WTC11 (cell line): ENCODE measurements around the gene NOD1. TPM values are rescaled to one million over a fixed set of nuclear protein-coding genes. Genes with fewer than 3 reads are reported as not detected.

Experiments
- ATAC-seq: fragments of 200-7000 bp; cut with Tn5 transposase; 2 replicates; pipeline ENCODE4 v1.10.0; 2021; ENCODE audit warnings: mild to moderate bottlenecking, moderate library complexity
- CTCF ChIA-PET: fragments of 300-600 bp; sonication (Branson Sonifier 250); formaldehyde crosslinking; loops from one replicate; lab custom pipeline; 2021; ENCODE audit warnings: antibody characterized with exemption; lab: Charles Lee
- POLR2A ChIA-PET: fragments of 350-600 bp; sonication (Branson Sonifier 250); formaldehyde crosslinking; loops from one replicate; lab custom pipeline; 2021; ENCODE audit warnings: antibody characterized with exemption; lab: Charles Lee
- DNase-seq: peaks from one replicate; pipeline ENCODE4 v3.0.0; 2021; ENCODE audit warnings: low spot score
- H3K27ac Mint-ChIP-seq: 2 replicates; pipeline ENCODE4 v1.8.0; 2021; ENCODE audit warnings: mixed read lengths
- H3K27me3 Mint-ChIP-seq: 2 replicates; pipeline ENCODE4 v1.8.0; 2021; ENCODE audit warnings: low read depth, mild to moderate bottlenecking, moderate library complexity, mixed read lengths
- H3K36me3 Mint-ChIP-seq: 2 replicates; pipeline ENCODE4 v1.8.0; 2021; ENCODE audit warnings: mixed read lengths
- H3K4me1 Mint-ChIP-seq: 2 replicates; pipeline ENCODE4 v1.8.0; 2022; ENCODE audit warnings: mixed read lengths
- H3K4me3 Mint-ChIP-seq: 2 replicates; pipeline ENCODE4 v1.8.0; 2021; ENCODE audit warnings: mild to moderate bottlenecking, moderate library complexity, mixed read lengths
- H3K9me3 Mint-ChIP-seq: 2 replicates; pipeline ENCODE4 v1.8.0; 2021; ENCODE audit warnings: mixed read lengths
- AR ChIP-seq: fragments of 250-450 bp; sonication (Bioruptor Pico); IDR thresholded peaks from 2 replicates; pipeline ENCODE4 v1.9.0; 2021; ENCODE audit warnings: mild to moderate bottlenecking
- CREB1 ChIP-seq: sonication (generic); formaldehyde crosslinking; IDR thresholded peaks from 2 replicates; pipeline ENCODE4 v1.8.0; 2023; ENCODE audit warnings: mild to moderate bottlenecking, missing genetic modification reagents
- CREM ChIP-seq: sonication (generic); formaldehyde crosslinking; IDR thresholded peaks from 2 replicates; pipeline ENCODE4 v1.8.1; 2022; ENCODE audit warnings: mild to moderate bottlenecking, missing genetic modification reagents, moderate library complexity
- ELF4 ChIP-seq: sonication (generic); formaldehyde crosslinking; IDR thresholded peaks from 2 replicates; pipeline ENCODE4 v1.8.1; 2022; ENCODE audit warnings: low read depth, mild to moderate bottlenecking, moderate library complexity, missing genetic modification reagents
- ESRRA ChIP-seq: sonication (generic); formaldehyde crosslinking; IDR thresholded peaks from 2 replicates; pipeline ENCODE4 v1.8.1; 2022; ENCODE audit warnings: mild to moderate bottlenecking, missing genetic modification reagents, borderline replicate concordance
- HMGA2 ChIP-seq: fragments of 250-450 bp; sonication (Bioruptor Pico); IDR thresholded peaks from 2 replicates; pipeline ENCODE4 v1.4.0; 2021; ENCODE audit warnings: mild to moderate bottlenecking, moderate library complexity
- JUN ChIP-seq: sonication (generic); formaldehyde crosslinking; IDR thresholded peaks from 2 replicates; pipeline ENCODE4 v1.8.0; 2023; ENCODE audit warnings: mild to moderate bottlenecking, missing genetic modification reagents
- MYBL2 ChIP-seq: sonication (generic); formaldehyde crosslinking; IDR thresholded peaks from 2 replicates; pipeline ENCODE4 v1.8.1; 2023; ENCODE audit warnings: mild to moderate bottlenecking, moderate library complexity, missing genetic modification reagents
- NR1H2 ChIP-seq: sonication (generic); formaldehyde crosslinking; IDR thresholded peaks from 2 replicates; pipeline ENCODE4 v1.9.0; 2021; ENCODE audit warnings: mild to moderate bottlenecking, moderate library complexity, missing genetic modification reagents
- NR3C1 ChIP-seq: sonication (generic); formaldehyde crosslinking; conservative IDR thresholded peaks from 2 replicates; pipeline ENCODE4 v1.8.1; 2023; ENCODE audit warnings: low read depth, mild to moderate bottlenecking, missing genetic modification reagents
- PREB ChIP-seq: sonication (generic); formaldehyde crosslinking; IDR thresholded peaks from 2 replicates; pipeline ENCODE4 v1.8.1; 2022; ENCODE audit warnings: mild to moderate bottlenecking, missing genetic modification reagents, moderate library complexity, borderline replicate concordance
- SOX15 ChIP-seq: fragments of 250-450 bp; sonication (Bioruptor Pico); IDR thresholded peaks from 2 replicates; pipeline ENCODE4 v1.9.0; 2021; ENCODE audit warnings: mild to moderate bottlenecking
- TP53 ChIP-seq: sonication (generic); formaldehyde crosslinking; IDR thresholded peaks from 2 replicates; pipeline ENCODE4 v1.8.1; 2023; ENCODE audit warnings: mild to moderate bottlenecking, missing genetic modification reagents
- USF2 ChIP-seq: sonication (generic); formaldehyde crosslinking; IDR thresholded peaks from 2 replicates; pipeline ENCODE4 v1.8.1; 2023; ENCODE audit warnings: mild to moderate bottlenecking, missing genetic modification reagents, moderate library complexity
- ZNF416 ChIP-seq: fragments of 250-450 bp; sonication (Bioruptor Pico); IDR thresholded peaks from 2 replicates; pipeline ENCODE4 v1.9.0; 2021; ENCODE audit warnings: mild to moderate bottlenecking, inconsistent platforms
- ZNF423 ChIP-seq: fragments of 250-450 bp; sonication (Bioruptor Pico); IDR thresholded peaks from 2 replicates; pipeline ENCODE4 v2.1.2; 2022; ENCODE audit warnings: mild to moderate bottlenecking, moderate library complexity
- total RNA-seq: library from RNA; stranded (reverse); gene quantifications from 3 replicates; pipeline ENCODE4 v1.2.3, GENCODE V29; 2021
- TF ChIP-seq, protein P1 (sequence below): fragments of 250-450 bp; sonication (Bioruptor Pico); IDR thresholded peaks from 2 replicates; pipeline ENCODE4 v2.1.2; 2022; ENCODE audit warnings: mild to moderate bottlenecking, moderate library complexity
- TF ChIP-seq, protein P2 (sequence below): sonication (generic); formaldehyde crosslinking; conservative IDR thresholded peaks from 2 replicates; pipeline ENCODE4 v1.8.1; 2023; ENCODE audit warnings: mild to moderate bottlenecking, low read depth, missing genetic modification reagents, moderate library complexity
- TF ChIP-seq, protein P3 (sequence below): fragments of 250-450 bp; sonication (Bioruptor Pico); IDR thresholded peaks from 2 replicates; pipeline ENCODE4 v1.9.0; 2021; ENCODE audit warnings: mild to moderate bottlenecking
- TF ChIP-seq, protein P4 (sequence below): sonication (generic); formaldehyde crosslinking; IDR thresholded peaks from 2 replicates; pipeline ENCODE4 v1.8.1; 2023; ENCODE audit warnings: mild to moderate bottlenecking, missing genetic modification reagents, borderline replicate concordance

NOD1 gene
- total RNA-seq, 1 experiment from 2014 or later = 6.4 TPM

- ChIA-PET CTCF (interaction anchor here (0.5 to 1.2 kb wide), 3 partner anchors 10 to 253 kb away, joined by 3 read pairs; no protein-coding TSS in a partner anchor), POLR2A (no interaction called here)
- no peak for ATAC-seq
Observed at GRCh38 chr7:30459591-30460245, 18.9 kb downstream of the NOD1 start.

More at GRCh38 chr7:30459591-30460245, 18.9 kb downstream of the NOD1 start:
- Mint-ChIP-seq H3K27ac (no peak overlapping the region), H3K4me3 (no peak overlapping the region), H3K4me1 (peaks cover 3% of the 10 kb centered on the region; the same call in 1 of the 2 replicates), H3K36me3 (no peaks in the 10 kb centered on the region), H3K9me3 (no peaks in the 10 kb centered on the region), H3K27me3 (no peaks in the 10 kb centered on the region)
- DNase-seq = no peak
- TF ChIP-seq ESRRA (CRISPR knock-in tag) = no peak
- no peak for TF ChIP-seq USF2 (CRISPR knock-in tag)
- TF ChIP-seq, protein P1, sequence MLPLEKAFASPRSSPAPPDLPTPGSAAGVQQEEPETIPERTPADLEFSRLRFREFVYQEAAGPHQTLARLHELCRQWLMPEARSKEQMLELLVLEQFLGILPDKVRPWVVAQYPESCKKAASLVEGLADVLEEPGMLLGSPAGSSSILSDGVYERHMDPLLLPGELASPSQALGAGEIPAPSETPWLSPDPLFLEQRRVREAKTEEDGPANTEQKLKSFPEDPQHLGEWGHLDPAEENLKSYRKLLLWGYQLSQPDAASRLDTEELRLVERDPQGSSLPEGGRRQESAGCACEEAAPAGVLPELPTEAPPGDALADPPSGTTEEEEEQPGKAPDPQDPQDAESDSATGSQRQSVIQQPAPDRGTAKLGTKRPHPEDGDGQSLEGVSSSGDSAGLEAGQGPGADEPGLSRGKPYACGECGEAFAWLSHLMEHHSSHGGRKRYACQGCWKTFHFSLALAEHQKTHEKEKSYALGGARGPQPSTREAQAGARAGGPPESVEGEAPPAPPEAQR = no peak
- no peak for TF ChIP-seq NR3C1
- TF ChIP-seq, protein P2, sequence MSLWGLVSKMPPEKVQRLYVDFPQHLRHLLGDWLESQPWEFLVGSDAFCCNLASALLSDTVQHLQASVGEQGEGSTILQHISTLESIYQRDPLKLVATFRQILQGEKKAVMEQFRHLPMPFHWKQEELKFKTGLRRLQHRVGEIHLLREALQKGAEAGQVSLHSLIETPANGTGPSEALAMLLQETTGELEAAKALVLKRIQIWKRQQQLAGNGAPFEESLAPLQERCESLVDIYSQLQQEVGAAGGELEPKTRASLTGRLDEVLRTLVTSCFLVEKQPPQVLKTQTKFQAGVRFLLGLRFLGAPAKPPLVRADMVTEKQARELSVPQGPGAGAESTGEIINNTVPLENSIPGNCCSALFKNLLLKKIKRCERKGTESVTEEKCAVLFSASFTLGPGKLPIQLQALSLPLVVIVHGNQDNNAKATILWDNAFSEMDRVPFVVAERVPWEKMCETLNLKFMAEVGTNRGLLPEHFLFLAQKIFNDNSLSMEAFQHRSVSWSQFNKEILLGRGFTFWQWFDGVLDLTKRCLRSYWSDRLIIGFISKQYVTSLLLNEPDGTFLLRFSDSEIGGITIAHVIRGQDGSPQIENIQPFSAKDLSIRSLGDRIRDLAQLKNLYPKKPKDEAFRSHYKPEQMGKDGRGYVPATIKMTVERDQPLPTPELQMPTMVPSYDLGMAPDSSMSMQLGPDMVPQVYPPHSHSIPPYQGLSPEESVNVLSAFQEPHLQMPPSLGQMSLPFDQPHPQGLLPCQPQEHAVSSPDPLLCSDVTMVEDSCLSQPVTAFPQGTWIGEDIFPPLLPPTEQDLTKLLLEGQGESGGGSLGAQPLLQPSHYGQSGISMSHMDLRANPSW (CRISPR knock-in tag) = no peak
- TF ChIP-seq SOX15 (CRISPR knock-in tag) = no peak
- TF ChIP-seq TP53 (CRISPR knock-in tag) = no peak
- TF ChIP-seq CREM (CRISPR knock-in tag) = no peak
- TF ChIP-seq ZNF416 (CRISPR knock-in tag) = no peak
- no peak for TF ChIP-seq ELF4 (CRISPR knock-in tag)
- no peak for TF ChIP-seq CREB1 (CRISPR knock-in tag)
- no peak for TF ChIP-seq HMGA2 (CRISPR knock-in tag)
- TF ChIP-seq ZNF423 = no peak
- no peak for TF ChIP-seq JUN (CRISPR knock-in tag)
- no peak for TF ChIP-seq AR (CRISPR knock-in tag)
- TF ChIP-seq, protein P3, sequence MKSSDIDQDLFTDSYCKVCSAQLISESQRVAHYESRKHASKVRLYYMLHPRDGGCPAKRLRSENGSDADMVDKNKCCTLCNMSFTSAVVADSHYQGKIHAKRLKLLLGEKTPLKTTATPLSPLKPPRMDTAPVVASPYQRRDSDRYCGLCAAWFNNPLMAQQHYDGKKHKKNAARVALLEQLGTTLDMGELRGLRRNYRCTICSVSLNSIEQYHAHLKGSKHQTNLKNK (CRISPR knock-in tag) = no peak
- TF ChIP-seq, protein P4, sequence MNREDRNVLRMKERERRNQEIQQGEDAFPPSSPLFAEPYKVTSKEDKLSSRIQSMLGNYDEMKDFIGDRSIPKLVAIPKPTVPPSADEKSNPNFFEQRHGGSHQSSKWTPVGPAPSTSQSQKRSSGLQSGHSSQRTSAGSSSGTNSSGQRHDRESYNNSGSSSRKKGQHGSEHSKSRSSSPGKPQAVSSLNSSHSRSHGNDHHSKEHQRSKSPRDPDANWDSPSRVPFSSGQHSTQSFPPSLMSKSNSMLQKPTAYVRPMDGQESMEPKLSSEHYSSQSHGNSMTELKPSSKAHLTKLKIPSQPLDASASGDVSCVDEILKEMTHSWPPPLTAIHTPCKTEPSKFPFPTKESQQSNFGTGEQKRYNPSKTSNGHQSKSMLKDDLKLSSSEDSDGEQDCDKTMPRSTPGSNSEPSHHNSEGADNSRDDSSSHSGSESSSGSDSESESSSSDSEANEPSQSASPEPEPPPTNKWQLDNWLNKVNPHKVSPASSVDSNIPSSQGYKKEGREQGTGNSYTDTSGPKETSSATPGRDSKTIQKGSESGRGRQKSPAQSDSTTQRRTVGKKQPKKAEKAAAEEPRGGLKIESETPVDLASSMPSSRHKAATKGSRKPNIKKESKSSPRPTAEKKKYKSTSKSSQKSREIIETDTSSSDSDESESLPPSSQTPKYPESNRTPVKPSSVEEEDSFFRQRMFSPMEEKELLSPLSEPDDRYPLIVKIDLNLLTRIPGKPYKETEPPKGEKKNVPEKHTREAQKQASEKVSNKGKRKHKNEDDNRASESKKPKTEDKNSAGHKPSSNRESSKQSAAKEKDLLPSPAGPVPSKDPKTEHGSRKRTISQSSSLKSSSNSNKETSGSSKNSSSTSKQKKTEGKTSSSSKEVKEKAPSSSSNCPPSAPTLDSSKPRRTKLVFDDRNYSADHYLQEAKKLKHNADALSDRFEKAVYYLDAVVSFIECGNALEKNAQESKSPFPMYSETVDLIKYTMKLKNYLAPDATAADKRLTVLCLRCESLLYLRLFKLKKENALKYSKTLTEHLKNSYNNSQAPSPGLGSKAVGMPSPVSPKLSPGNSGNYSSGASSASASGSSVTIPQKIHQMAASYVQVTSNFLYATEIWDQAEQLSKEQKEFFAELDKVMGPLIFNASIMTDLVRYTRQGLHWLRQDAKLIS (CRISPR knock-in tag) = no peak
- TF ChIP-seq PREB (CRISPR knock-in tag) = no peak
- no peak for TF ChIP-seq MYBL2 (CRISPR knock-in tag)
- no peak for TF ChIP-seq NR1H2
